ENCODE results near the gene IFRD1.

GRCh38 chr7:112419543-112420130 lies 30.6 kb upstream of the IFRD1 start:
- TF ChIP-seq CTCF (conservative IDR thresholded peaks at IDR 0.05; ENCODE audit: low read length) = no peak
- TF ChIP-seq EZH2phosphoT487 (IDR thresholded peaks at IDR 0.05; ENCODE audit: borderline replicate concordance) = no peak

All from Loucy (cell line).